Ureter (tissue), 1 donor: ENCODE results near the gene DNHD1. TPM values are rescaled to one million over a fixed set of nuclear protein-coding genes. Genes with fewer than 3 reads are reported as not detected.
"Not testable (repeated sequence)": the region's sequence is repeated elsewhere in the genome, so short reads cannot be mapped to it uniquely, and the experiment has no call there.

Experiments
- DNase-seq: peaks from one replicate; pipeline ENCODE4 v3.0.0-alpha.2; 2020; ENCODE audit warnings: low spot score
- total RNA-seq: library from RNA; stranded (reverse); gene quantifications from one replicate; pipeline ENCODE4 v1.2.4, GENCODE V29; 2023
- donor health status: DM: yes; HTN: yes; CAD: no.

DNHD1 gene
- total RNA-seq, 1 donor from 2014 or later: 24.2 TPM

- DNase-seq: no peak
Measured at GRCh38 chr11:6480299-6480914, 16.7 kb upstream of the DNHD1 start.

GRCh38 chr11:6481012-6481923 lies 15.8 kb upstream of the DNHD1 start, which contains the start of the genes ARFIP2 and TIMM10B:
Gene ARFIP2, minus strand, starts transcription at chr11:6481331. Its CDS starts 910 bp downstream, at chr11:6480421.
Gene TIMM10B, plus strand, starts transcription at chr11:6481501. Its CDS starts 16 bp downstream, at chr11:6481517.
- peak; percentile 98 for DNase-seq

DNA sequence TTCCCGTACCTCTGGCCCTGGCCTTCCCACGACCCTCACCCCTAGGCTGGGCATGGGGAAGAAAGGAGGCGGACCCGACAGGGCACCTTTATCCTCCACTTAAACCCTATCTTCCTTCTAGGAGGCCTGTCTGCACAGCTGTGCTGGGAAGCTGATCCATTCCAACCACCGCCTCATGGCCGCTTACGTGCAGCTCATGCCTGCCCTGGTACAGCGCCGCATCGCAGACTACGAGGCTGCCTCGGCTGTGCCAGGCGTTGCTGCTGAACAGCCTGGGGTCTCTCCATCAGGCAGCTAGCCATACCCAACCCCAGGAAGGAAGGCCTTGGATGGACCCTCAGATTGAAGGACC lies 15.2 kb upstream of the DNHD1 start:
- no peak for DNase-seq

GRCh38 chr11:6482441-6482840 lies 14.6 kb upstream of the DNHD1 start:
- DNase-seq: no peak

DNA sequence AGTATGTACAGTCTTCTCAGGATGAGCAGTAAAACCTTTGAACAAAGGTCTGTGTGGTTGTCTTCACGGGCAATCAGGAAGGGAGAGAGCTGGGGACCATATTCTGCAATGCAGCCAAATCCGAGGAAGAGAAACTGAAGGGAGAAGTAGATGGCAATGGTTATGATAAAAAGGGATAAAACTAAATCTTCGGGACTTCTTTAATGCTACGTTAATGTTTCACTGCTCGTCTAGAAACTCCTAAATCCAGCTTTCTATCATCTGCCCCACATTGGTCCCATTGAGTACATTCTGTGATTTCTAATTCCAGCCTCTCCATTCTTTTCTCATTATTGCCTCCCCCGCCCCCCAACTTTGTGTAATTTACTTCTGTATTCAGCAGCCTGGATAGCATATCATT lies 14.1 kb upstream of the DNHD1 start:
- no peak for DNase-seq

DNA sequence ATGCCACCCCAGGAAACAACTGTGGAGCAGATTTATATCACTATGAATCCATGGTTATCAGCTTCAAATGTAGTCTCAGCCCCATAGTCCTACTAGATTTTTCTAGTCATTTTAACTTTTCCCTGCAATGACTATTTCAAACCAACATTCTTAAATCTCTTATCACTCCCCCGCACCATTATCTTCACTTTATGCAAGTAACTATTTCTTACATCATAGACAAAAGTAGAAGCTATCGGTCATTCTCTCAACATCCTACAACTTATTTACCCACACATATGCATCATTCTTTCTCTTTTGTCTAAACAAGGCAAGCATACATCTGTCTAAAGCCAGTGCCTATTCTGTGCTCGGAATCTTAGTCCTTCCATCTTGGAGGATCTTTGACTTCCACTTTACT lies 11.4 kb upstream of the DNHD1 start:
- no peak for DNase-seq

DNA sequence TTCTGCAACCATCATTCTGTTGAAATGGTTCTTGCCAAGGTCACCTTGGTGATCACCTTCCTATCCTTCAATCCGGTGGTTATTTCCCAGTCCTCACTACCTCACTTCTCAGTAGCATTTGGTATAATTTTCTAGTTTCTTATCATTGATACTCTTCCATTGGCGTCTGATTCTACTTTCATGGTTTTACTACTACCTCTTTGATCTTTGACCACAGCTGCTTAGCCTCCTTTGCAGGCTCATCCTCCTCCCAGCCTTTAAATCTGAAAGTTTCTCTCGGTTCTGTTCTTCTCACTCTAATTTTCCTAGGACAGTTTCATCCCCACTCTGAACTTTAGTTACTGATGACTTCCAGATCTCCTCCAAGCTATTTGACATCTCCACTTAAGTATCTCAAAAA lies 10.8 kb upstream of the DNHD1 start:
- no peak for DNase-seq

GRCh38 chr11:6486938-6487337 lies 10.1 kb upstream of the DNHD1 start:
- no peak for DNase-seq

GRCh38 chr11:6488342-6488741 lies 8.7 kb upstream of the DNHD1 start:
- DNase-seq: no peak

DNA sequence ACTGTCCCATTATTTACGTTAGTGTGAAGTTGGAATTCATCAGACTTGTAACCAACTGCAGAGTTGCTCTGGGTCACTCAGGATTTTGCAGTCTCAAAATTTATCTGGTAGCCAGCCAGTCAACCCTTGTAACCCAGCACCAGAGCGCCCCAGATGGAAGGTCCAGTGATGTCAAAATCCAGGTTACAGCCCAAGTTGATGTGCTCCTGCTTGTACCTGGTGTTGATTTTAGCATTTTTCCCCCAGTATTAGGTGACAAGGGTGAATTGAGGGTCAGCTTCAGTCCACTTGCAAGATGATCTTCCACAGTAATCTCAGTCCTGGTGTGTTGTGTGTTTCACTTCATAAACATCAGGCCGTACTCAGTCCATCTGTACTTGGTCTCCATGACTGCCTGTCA lies 8.3 kb upstream of the DNHD1 start:
- no peak for DNase-seq

DNA sequence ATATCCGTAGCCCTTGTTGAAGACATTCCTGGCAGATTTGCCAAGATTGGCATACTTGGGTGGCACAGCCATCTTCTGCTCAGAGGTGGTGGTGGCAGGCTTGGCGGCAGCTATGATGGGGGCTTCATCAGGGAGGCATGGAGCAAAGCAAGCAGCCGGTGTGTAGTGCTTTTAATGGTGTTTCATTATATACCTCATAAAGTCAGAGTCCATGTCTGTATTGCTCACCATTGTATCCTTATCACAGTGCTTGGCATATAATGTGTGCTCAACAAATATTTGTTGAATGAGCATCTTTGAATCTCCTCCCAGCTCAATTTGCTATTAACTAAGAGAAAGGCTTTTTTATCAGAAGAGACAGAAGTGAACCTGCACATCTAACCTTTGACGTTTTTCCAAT lies 7.8 kb upstream of the DNHD1 start:
- no peak for DNase-seq

DNA sequence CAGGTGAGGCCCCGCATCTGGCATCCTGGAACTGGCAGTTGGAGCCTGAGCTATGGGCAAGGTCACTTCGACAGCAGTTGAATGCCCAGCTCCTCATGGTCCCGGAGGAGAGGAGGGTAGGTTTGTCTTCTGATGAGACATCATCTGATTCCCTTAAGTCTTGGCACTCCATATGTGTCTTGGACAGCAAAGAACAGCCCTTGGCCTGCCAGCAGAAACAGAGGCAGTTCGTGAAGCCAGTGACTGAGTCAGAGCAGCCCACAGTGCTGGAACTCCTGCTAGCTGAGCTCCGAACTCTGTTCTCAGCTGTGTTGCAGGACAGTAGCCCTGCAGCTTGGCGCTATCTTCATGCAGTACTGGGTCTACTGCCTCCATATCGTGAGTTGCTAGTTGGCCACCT lies 1.0 kb downstream of the DNHD1 start:
- no peak for DNase-seq

DNA sequence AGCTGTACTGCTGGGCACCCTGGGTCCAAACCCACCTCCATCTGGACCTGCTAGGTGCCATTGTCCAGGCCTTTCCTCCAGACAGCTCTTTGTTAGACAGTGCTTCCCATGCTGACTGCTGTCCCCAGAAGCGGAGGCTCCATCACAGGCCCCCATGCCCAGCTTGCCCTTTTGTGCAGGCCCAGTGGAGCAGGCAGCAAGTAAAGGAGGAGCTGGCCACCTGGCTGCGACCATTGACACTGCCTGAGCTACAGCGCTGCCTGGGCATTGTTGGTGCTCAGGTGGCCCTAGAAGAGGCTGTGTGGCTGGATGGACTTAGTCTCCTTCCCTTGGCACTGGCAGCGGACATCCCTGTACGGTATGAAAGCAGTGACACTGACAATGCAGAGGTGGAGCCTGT lies 1.5 kb downstream of the DNHD1 start:
- no peak for DNase-seq

DNA sequence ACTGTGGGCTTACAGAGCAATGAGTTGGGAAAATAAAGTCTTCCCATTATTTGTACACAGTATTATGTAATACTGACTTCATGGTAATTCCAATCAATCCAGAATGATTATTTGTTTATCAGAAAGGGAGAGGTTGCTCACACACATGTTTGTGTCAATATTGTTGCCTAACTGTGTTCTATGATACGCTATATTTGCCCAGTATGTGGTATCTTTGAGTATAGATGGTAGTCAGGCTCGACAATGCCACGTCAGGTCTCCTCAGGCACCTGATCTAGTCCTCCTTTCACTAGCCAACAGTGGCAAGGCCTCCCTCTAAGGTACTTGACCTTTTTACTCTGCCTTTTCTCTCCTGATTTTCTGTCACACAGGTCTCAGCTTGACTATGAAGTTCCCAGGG lies 5.3 kb downstream of the DNHD1 start:
- DNase-seq: no peak

- DNase-seq: no peak
Measured at GRCh38 chr11:6504166-6504565, 7.1 kb downstream of the DNHD1 start.

DNA sequence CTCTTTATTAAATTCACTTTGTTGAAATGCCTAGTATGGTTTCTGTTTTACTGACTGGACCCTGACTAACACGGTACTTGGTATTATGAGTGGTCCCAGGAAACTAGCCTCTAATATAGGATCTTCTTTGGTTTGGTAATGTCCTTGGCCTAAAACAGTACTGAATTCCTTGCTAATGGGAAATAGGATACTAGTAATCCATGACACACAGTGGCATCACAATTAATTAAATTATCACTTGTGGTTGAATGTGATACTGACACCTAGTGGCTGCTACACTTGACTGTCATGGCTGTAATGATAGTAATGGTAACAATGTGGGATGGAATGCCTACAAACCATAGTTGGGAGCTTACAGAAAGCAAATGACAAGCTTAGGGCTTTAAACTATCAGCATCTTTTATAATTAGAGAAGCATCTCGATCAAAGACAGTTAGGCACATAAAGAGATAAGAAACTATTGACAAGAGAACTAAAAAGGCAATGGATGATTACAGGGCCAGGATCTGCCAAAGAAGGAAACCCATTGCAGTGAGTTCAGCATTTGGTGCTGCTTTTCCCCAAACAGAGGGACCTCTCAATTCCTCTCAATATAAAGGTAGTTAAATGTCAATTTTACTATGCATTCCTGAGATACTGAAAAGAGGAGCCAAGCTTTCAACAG lies 8.6 kb downstream of the DNHD1 start:
- no peak for DNase-seq

GRCh38 chr11:6516865-6517264 lies 19.8 kb downstream of the DNHD1 start:
- DNase-seq: no peak

GRCh38 chr11:6520265-6520664 lies 23.2 kb downstream of the DNHD1 start:
- DNase-seq: no peak

DNA sequence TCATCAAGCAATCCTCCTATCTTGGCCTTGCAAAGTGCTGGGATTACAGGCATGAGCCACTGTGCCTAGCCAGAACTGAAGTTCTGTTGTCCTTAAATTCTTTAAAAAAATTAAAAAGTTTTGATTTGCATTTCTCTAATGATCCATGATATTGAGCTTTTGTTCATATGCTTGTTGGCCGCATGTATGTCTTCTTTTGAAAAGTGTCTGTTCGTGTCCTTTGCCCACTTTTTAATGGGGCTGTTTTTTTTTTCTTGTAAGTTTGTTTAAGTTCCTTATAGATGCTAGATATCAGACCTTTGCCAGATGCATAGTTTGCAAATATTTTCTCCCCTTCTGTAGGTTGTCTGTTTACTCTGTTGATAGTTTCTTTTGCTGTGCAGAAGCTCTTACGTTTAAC lies 24.9 kb downstream of the DNHD1 start:
- DNase-seq: not testable (repeated sequence)

DNA sequence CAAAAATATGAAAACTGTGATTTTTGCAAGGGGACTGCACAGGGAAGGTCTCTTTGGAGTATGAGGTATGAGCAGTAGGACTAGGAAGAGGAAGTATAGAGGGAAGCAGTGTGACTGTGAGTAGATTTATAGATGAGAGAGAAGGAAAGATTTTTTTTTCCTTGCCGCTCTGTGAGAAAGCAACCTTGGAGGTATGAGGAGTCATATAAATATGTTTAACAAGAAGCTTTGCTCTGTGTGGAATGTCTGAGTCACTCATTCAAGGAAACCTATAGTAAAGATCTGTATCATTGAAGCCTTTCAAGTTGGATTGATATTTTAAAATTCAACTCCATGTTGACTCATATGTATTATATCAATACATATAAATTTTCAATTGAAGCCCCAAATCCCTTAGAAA lies 26.2 kb downstream of the DNHD1 start:
- DNase-seq: no peak

DNA sequence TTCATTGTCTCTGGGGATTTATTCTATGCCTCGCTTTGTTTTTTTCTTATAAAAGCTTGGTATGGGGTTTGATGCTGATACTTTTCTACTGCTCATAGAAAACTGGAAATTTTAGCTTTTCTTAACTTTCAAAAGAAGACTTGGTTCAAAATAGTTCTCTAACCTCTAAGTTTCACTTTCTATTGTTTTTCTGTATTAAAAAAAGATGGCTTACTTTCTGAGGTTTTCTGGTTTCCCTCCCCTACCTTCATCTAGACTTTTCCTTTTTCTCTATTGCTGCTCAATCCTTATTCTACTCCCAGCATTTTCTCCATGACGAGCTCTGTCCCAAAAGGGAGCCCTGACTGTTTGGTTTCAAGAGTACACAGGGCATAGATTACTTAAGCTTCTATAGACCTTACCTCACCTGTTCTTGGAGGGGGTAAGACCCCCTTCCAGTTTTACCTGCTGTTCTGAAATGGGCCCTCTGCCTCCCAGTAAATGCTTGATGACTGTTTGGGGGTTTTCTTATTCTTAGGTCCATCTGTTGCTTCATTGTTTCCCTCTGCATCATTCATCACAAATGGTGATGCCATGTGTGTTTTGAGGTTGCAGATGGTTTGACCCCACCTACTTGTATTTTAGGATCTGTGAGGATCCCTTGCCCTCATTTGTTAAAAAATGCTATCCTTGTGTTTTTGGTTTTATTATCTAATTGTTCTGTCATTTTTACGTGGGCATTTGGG lies 29.5 kb downstream of the DNHD1 start:
- DNase-seq: no peak

- DNase-seq: no peak
Measured at GRCh38 chr11:6529266-6529665, 32.2 kb downstream of the DNHD1 start.
